ENCODE results near the gene ALOX12.

Gene ALOX12

DNA sequence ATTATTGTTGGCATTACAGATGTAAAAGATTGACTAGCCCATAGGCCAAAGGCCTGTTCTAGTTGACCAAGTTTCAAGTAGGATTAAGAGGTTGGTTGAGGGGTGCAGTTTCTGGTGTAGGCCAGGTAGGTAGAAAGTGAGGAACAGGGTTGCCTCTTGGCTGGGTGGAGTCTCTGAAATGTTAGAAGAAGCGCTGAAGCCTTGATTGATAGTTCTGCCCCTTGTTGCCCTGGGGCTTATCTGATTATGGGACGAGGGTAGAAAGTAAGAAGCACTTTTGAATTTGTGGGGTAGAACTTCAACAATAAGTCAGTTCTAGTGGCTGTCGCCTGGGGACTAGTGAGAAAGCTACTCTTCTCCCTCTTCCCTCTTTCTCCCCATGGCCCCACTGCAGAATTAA, 33.2 kb downstream of the ALOX12 start:
- TF ChIP-seq, protein P1, sequence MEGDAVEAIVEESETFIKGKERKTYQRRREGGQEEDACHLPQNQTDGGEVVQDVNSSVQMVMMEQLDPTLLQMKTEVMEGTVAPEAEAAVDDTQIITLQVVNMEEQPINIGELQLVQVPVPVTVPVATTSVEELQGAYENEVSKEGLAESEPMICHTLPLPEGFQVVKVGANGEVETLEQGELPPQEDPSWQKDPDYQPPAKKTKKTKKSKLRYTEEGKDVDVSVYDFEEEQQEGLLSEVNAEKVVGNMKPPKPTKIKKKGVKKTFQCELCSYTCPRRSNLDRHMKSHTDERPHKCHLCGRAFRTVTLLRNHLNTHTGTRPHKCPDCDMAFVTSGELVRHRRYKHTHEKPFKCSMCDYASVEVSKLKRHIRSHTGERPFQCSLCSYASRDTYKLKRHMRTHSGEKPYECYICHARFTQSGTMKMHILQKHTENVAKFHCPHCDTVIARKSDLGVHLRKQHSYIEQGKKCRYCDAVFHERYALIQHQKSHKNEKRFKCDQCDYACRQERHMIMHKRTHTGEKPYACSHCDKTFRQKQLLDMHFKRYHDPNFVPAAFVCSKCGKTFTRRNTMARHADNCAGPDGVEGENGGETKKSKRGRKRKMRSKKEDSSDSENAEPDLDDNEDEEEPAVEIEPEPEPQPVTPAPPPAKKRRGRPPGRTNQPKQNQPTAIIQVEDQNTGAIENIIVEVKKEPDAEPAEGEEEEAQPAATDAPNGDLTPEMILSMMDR (conservative IDR thresholded peaks at IDR 0.05; ENCODE audit: control insufficient read depth, insufficient read depth, low read depth, low read length) = no peak
- no peak for DNase-seq (ENCODE audit: low read depth)
- H3K4me3 ChIP-seq (ENCODE audit: control insufficient read depth, low read depth, low read length) = no peak overlapping the region

DNA sequence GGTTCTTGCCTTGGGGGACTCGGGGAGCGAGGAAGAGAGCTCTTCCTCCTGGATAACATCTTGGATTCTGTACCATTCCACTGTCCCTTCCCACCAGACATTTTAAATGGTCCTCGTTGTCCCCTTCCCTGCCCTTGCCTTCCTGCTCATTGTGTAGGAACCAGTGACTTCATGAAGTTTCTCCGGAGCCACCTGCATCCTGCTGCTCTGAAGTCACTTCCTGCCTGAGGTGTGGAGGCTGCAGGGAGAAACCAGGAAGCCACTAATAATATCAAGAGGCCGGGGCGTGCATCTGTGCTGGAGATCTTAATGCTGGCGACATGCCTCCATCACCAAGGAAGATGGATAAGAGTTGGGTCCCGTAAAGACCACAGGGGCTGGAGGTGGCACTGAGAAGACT, 33.8 kb downstream of the ALOX12 start:
- no peak overlapping the region for H3K4me3 ChIP-seq (ENCODE audit: control insufficient read depth, low read depth, low read length)
- DNase-seq (ENCODE audit: low read depth) = no peak
- TF ChIP-seq, protein P1 (conservative IDR thresholded peaks at IDR 0.05; ENCODE audit: control insufficient read depth, insufficient read depth, low read depth, low read length) = no peak

DNA sequence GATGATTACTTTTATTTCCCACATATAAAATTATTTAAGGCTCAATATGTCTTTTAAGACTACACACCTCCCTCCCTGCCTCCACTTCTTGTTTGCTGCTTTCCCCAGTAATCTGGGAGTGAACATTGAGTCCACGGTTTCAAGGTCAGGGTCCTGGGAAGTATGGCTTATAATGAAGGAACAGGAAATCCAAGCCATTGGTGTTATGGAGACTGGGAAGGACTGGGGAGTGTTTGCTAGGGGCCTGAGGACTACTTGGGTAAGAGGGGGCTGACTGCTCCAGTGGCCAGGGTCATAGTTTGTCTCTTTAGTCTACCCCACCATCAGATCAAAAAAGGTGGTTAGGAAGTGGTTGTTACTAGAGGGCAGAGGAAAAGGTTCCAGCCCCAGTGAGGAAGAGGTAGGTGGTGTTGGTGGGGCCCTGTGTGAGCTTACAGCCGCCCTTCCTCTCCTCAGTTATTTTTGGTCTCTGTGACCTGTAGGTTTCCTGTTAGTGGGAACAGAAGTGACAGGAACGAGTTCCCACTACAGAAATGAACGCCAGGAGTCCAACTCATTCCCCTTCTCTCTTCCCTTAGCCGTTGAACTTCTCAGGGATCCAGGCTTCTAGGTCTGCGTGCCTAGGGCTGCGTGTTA, 39.2 kb downstream of the ALOX12 start:
- H3K4me3 ChIP-seq (ENCODE audit: control insufficient read depth, low read depth, low read length) = peak overlapping the region; percentile 79
- no peak for DNase-seq (ENCODE audit: low read depth)
- TF ChIP-seq, protein P1 (conservative IDR thresholded peaks at IDR 0.05; ENCODE audit: control insufficient read depth, insufficient read depth, low read depth, low read length) = no peak

DNA sequence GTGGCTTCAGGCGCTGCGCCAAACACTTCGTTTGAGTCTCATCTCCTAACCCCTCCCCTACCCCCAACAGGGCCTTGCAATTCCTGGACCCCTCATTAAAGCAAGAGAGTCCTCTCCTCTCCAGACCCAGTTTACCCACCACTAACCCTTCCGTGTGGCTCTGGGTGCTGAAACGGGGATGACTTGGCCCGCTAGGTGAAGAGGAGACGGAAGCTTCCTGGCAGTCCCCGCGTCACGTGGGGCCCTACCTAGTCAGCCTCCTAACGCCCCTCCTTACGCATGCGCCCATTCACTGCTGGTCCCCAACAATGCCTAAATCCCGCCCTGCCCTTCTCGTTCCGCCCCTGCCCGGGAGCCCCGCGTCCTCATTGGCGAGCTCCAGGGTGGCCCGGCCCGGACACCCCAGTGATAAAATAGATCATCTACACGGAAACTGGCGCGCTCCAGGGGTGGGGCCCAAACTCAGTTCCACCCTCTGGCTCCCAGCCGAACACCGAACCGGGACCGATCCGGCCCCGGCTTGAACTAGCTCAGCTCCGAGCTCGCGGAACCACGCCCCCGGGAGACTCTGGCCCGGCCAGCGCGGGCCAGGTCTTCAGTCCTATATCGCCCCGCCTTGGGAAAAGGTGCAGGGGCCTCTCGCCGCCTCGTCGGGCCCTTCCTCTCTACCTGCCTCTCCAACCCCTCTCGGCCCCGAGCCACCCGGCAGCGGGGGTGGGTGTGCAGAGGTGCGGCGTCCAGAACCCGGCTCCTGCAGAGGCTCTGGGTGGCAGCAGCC, 39.9 kb downstream of the ALOX12 start, which contains the start of gene SLC16A13:
TSS of gene SLC16A13 (plus strand) at position 425 of the 778 bp plus-strand sequence. CDS start 368 bp downstream, outside the sequence.
- TF ChIP-seq, protein P1 (conservative IDR thresholded peaks at IDR 0.05; ENCODE audit: control insufficient read depth, insufficient read depth, low read depth, low read length) = no peak
- H3K4me3 ChIP-seq (ENCODE audit: control insufficient read depth, low read depth, low read length) = peak within 1 kb of the TSS; percentile 79
- peak; percentile 92 for DNase-seq (ENCODE audit: low read depth)

DNA sequence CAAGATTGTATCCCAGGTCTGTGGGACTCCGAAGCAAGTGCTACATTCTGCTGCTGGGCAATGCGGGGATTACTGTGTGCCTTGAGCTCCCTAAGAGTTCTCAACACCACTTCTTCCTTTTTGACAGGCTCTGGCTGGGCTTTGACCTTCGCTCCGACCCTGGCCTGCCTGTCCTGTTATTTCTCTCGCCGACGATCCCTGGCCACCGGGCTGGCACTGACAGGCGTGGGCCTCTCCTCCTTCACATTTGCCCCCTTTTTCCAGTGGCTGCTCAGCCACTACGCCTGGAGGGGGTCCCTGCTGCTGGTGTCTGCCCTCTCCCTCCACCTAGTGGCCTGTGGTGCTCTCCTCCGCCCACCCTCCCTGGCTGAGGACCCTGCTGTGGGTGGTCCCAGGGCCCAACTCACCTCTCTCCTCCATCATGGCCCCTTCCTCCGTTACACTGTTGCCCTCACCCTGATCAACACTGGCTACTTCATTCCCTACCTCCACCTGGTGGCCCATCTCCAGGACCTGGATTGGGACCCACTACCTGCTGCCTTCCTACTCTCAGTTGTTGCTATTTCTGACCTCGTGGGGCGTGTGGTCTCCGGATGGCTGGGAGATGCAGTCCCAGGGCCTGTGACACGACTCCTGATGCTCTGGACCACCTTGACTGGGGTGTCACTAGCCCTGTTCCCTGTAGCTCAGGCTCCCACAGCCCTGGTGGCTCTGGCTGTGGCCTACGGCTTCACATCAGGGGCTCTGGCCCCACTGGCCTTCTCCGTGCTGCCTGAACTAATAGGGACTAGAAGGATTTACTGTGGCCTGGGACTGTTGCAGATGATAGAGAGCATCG, 42.4 kb downstream of the ALOX12 start:
- TF ChIP-seq, protein P1 (conservative IDR thresholded peaks at IDR 0.05; ENCODE audit: control insufficient read depth, insufficient read depth, low read depth, low read length) = no peak
- H3K4me3 ChIP-seq (ENCODE audit: control insufficient read depth, low read depth, low read length) = no peak overlapping the region
- no peak for DNase-seq (ENCODE audit: low read depth)

DNA sequence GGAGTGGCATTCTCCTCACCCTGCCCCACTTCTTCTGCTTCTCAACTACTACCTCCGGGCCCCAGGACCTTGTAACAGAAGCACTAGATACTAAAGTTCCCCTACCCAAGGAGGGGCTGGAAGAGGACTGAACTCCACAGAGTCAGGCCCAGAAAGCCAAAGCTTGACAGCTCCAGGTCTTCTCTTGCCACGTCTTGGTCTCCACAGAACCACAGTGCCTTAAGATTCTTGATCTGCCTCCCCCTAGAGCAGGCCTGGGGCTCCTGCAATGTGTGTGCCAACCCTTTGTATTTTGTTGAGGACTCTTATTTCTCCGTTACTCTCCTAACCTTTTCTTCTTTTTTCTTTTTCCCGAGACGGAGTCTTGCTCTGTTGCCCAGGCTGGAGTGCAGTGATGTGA, 44.0 kb downstream of the ALOX12 start:
- H3K4me3 ChIP-seq (ENCODE audit: control insufficient read depth, low read depth, low read length) = no peak overlapping the region
- TF ChIP-seq, protein P1 (conservative IDR thresholded peaks at IDR 0.05; ENCODE audit: control insufficient read depth, insufficient read depth, low read depth, low read length) = no peak
- DNase-seq (ENCODE audit: low read depth) = no peak

Data from fibroblast of mammary gland (primary cell).